ENCODE measurements around the gene SLC26A2. TPM values are rescaled to one million over a fixed set of nuclear protein-coding genes. Genes with fewer than 3 reads are reported as not detected.
A peak's percentile ranks its signal among the peaks of the same experiment; 100 is the strongest.

Gene SLC26A2
- total RNA-seq, 4 donors from 2014 or later: 7.9 to 14.5 (median 8.6) TPM

DNA sequence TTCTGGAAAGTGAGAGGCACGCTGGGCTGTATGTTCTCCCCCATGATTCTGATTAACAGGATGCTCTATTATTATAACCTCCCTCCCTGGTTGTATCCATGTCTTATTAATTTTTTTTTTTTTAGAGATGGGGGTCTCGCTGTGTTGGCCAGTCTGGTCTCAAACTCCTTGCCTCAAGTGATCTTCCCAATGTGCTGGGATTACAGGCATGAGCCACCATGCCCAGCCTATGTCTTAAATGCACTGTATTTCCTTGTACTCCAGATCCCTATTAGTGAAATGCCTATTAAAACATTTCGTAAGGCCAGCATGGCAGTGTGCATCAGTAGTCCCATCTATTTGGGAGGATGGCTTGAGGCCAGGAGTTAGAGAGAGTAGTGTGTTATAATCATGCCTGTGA lies 32.9 kb downstream of the SLC26A2 start:
- H3K36me3 ChIP-seq: peaks cover 0 to 27% of the 10 kb centered on the region in 2 donors
- no peaks in the 10 kb centered on the region for H3K9me3 ChIP-seq
- H3K27me3 ChIP-seq: no peaks in the 10 kb centered on the region
- no peak for ATAC-seq
- no peak overlapping the region for H3K27ac ChIP-seq
- TF ChIP-seq, protein P1, sequence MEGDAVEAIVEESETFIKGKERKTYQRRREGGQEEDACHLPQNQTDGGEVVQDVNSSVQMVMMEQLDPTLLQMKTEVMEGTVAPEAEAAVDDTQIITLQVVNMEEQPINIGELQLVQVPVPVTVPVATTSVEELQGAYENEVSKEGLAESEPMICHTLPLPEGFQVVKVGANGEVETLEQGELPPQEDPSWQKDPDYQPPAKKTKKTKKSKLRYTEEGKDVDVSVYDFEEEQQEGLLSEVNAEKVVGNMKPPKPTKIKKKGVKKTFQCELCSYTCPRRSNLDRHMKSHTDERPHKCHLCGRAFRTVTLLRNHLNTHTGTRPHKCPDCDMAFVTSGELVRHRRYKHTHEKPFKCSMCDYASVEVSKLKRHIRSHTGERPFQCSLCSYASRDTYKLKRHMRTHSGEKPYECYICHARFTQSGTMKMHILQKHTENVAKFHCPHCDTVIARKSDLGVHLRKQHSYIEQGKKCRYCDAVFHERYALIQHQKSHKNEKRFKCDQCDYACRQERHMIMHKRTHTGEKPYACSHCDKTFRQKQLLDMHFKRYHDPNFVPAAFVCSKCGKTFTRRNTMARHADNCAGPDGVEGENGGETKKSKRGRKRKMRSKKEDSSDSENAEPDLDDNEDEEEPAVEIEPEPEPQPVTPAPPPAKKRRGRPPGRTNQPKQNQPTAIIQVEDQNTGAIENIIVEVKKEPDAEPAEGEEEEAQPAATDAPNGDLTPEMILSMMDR (IDR thresholded peaks at IDR 0.05): no peak
- no peak for TF ChIP-seq EP300 (IDR thresholded peaks at IDR 0.05)
- no peak for TF ChIP-seq POLR2AphosphoS5 (IDR thresholded peaks at IDR 0.05)
- no peak for TF ChIP-seq POLR2A (IDR thresholded peaks at IDR 0.05)
- H3K4me1 ChIP-seq: no peaks in the 10 kb centered on the region
- H3K4me3 ChIP-seq: no peak overlapping the region
- 79 to 95% methylated on average over 2 of the region's 3 CpGs for WGBS, 2 donors (ENCODE audit: low coverage in 1 of 2)

DNA sequence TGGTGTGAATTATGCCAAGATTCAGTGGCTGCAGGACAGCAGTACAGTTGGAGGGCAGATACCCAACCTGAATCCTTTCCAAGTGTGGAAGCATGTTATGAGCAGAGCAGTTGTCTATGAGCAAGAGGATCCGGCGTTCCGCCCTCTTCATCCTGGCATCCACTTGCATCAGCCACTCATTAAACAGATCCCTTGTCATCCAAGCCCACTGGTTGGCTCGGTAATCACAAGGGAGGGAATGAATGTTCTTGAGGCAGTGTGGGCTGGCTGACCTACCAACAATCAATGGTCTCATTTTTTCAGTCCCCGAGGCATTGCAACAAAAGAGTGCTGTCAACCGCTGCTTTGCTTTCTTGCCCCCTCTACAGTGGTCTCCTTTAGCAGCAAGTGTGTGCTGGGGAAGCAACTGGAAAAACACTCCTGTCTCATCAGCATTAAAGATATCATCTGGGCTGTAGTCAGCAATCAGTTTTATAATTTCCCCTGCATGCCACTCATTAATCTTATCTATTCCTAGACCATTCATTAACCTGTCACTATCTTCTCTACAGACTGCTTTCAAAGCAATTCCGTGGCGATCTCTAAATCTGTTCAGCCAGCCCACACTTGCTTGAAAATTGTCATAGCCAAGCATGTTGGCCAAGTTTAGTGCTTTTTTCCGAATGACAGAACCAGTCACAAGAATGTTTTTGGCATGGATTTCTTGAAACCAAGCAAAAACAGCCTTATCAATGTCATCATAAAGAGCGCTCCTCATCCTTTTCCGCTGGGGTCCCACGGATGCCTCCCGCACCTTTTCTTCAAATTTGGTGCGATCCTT lies 35.0 kb downstream of the SLC26A2 start:
- Histone ChIP-seq H3K27ac (no peak overlapping the region), H3K27me3 (no peaks in the 10 kb centered on the region), H3K36me3 (peaks cover 0 to 27% of the 10 kb centered on the region in 2 donors), H3K4me1 (peaks cover 4 to 11% (median 4%) of the 10 kb centered on the region in 3 donors), H3K9me3 (no peaks in the 10 kb centered on the region), H3K4me3 (no peak overlapping the region)
- WGBS, 2 donors (ENCODE audit: low coverage in 1 of 2): 74 to 86% methylated on average over 5 to 12 of the region's 14 CpGs
- ATAC-seq: no peak
- TF ChIP-seq POLR2A (IDR thresholded peaks at IDR 0.05) (no peak), POLR2AphosphoS5 (IDR thresholded peaks at IDR 0.05) (no peak), EP300 (IDR thresholded peaks at IDR 0.05) (no peak)
- TF ChIP-seq, protein P1 (IDR thresholded peaks at IDR 0.05): no peak

DNA sequence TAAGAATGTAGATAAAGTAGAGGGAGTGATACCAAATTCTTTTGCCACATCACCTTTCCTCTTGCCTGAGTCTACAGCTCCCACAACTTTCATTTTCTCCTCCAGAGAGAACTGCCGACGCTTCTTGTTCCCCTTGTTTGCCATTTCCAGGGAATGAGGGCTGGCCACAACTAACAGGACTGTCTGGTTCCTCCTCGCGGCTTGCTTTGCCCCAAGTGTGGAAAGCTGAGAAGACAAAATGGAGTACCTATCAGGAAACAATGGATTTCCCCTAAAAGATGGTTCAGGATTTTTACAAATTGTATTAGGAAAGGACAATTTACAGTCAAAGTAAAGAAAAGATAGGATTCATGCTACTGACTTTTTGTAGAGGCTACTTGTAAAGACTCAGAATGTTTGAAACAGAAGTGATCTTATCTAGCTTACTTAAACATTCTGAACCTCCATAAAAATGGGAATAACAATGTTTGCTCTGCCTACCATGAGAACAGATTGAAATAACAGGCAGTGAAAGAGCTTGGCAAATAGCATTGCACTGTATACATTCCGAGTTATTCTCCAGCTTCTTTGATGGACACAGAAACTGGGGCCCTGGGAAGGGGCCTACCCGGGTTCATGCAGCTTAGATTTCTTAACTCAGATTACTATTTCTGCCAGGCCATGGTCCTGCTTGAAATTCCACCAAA lies 35.8 kb downstream of the SLC26A2 start:
- no peaks in the 10 kb centered on the region for H3K27me3 ChIP-seq
- TF ChIP-seq POLR2AphosphoS5 (IDR thresholded peaks at IDR 0.05) (no peak), POLR2A (IDR thresholded peaks at IDR 0.05) (no peak)
- TF ChIP-seq, protein P1 (IDR thresholded peaks at IDR 0.05): no peak
- H3K27ac ChIP-seq: no peak overlapping the region
- no peak overlapping the region for H3K4me3 ChIP-seq
- WGBS, 2 donors (ENCODE audit: low coverage in 1 of 2): 79 to 86% methylated on average over 6 of the region's 6 CpGs
- H3K36me3 ChIP-seq: peaks cover 0 to 27% of the 10 kb centered on the region in 2 donors
- no peaks in the 10 kb centered on the region for H3K9me3 ChIP-seq
- no peak for ATAC-seq
- H3K4me1 ChIP-seq: peaks cover 4 to 14% (median 4%) of the 10 kb centered on the region in 3 donors

DNA sequence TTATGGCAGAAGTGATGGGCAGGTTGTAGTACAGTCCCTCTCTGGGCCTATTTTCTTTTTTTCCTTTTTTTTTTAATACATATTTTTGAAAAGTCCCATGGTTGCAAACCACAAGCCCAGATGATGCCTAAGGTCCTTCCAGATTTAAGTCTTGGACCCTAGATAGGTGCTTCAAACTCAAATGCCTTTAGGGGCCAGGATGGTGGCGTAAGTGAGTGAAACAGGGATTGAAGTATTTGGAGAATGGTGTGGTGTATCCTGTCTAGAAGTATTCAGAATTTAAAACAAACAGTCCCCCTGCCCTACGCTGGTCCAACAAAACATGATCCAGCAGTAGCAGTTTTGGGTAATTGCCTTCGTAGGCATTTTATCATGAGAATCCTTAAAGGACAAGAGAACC lies 37.7 kb downstream of the SLC26A2 start:
- no peak for ATAC-seq
- WGBS, 2 donors (ENCODE audit: low coverage in 1 of 2): 88 to 94% methylated on average over 2 to 3 of the region's 3 CpGs

DNA sequence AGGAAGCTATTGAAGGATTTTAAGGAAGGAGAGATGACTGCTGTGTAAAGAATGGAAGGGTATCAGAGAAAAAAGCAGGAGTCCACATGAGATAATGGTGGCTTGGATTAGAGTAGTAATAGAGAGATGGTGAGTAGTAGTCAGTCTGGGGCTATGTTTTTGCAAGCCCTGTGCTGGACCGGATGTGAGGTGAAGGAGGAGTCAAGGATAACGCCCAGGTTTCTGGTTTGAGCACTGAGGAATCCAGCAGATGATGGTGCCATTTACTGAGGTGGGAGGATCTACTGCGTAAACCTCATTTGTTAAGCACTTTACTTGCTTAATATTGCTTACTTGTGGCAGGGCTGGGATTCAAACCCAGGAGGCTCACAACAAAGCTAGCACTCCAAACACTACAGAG lies 38.8 kb downstream of the SLC26A2 start:
- TF ChIP-seq, protein P1 (IDR thresholded peaks at IDR 0.05): no peak
- no peak for TF ChIP-seq POLR2A (IDR thresholded peaks at IDR 0.05)
- no peak for TF ChIP-seq POLR2AphosphoS5 (IDR thresholded peaks at IDR 0.05)
- TF ChIP-seq EP300 (IDR thresholded peaks at IDR 0.05): no peak
- ATAC-seq: no peak
- Histone ChIP-seq H3K27me3 (no peaks in the 10 kb centered on the region), H3K4me1 (peaks cover 9 to 38% (median 19%) of the 10 kb centered on the region in 3 donors), H3K9me3 (no peaks in the 10 kb centered on the region), H3K4me3 (peak overlapping the region in 1 of 2 donors; percentile 97), H3K36me3 (peaks cover 0 to 17% of the 10 kb centered on the region in 2 donors), H3K27ac (peak overlapping the region in 3 of 4 donors; percentile 89 to 94 (median 93))
- 78 to 82% methylated on average over 3 of the region's 3 CpGs for WGBS, 2 donors (ENCODE audit: low coverage in 1 of 2)

More for the DNA sequence above, 37.7 kb downstream of the SLC26A2 start:
- Histone ChIP-seq H3K27me3 (no peaks in the 10 kb centered on the region), H3K36me3 (peaks cover 0 to 27% of the 10 kb centered on the region in 2 donors), H3K4me1 (peaks cover 9 to 33% (median 19%) of the 10 kb centered on the region in 3 donors), H3K4me3 (no peak overlapping the region), H3K27ac (no peak overlapping the region), H3K9me3 (no peaks in the 10 kb centered on the region)
- TF ChIP-seq POLR2A (IDR thresholded peaks at IDR 0.05) (no peak), POLR2AphosphoS5 (IDR thresholded peaks at IDR 0.05) (no peak)
